Uterus (tissue), 2 donors: Measurements from ENCODE around the gene TMEM181.

Experiments
- POLR2A ChIP-seq, 2 donors: fragments of 450-650 bp; IDR thresholded peaks; one replicate each; pipeline ENCODE4 v1.6.1; 2016; ENCODE audit warnings: antibody characterized with exemption in 2 of 2, mild to moderate bottlenecking in 1 of 2, moderate library complexity in 1 of 2
- TF ChIP-seq, protein P1 (sequence below), 4 experiments: fragments of 200-600 bp in 2 of 4; fragments of 450-650 bp in 2 of 4; sonication (generic) in 2 of 4; IDR thresholded peaks; one replicate each; pipeline ENCODE4 v1.5.1; 2016 to 2019; ENCODE audit warnings: antibody characterized with exemption in 4 of 4, mild to moderate bottlenecking in 2 of 4, moderate library complexity in 1 of 4

DNA sequence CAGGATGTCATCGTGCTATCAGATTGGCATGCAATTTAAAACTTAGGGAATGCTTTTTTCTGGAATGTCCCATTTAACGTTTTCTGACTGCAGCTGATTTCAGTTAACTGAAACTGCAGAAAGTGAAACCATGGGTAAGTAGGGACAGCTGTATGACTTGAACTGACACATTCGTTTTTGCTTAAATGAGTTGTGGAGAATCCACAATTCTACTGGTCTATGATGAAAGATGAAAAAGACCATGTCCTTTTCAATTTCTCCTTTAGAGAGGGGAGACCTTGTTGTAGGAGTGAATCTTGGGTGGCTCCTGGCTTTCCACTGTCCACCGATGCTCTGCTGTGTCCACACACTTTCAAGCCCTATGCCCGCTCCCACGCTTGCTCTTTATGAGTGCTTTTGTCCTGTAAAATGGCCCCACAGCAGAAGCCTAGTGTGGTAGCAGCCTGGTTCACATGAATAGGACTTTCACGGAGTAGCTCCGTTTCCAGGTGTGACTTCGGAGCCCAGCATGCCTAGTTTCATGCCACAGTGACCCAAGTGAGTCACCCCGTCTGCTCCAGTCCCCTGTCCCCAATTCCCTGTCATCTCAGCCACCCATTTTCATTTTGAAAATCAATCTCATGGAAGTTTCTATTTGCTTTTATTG is 62.8 kb downstream of the TMEM181 start:
- TF ChIP-seq, protein P1, sequence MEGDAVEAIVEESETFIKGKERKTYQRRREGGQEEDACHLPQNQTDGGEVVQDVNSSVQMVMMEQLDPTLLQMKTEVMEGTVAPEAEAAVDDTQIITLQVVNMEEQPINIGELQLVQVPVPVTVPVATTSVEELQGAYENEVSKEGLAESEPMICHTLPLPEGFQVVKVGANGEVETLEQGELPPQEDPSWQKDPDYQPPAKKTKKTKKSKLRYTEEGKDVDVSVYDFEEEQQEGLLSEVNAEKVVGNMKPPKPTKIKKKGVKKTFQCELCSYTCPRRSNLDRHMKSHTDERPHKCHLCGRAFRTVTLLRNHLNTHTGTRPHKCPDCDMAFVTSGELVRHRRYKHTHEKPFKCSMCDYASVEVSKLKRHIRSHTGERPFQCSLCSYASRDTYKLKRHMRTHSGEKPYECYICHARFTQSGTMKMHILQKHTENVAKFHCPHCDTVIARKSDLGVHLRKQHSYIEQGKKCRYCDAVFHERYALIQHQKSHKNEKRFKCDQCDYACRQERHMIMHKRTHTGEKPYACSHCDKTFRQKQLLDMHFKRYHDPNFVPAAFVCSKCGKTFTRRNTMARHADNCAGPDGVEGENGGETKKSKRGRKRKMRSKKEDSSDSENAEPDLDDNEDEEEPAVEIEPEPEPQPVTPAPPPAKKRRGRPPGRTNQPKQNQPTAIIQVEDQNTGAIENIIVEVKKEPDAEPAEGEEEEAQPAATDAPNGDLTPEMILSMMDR (IDR thresholded peaks at IDR 0.05) = no peak
- no peak for TF ChIP-seq POLR2A (IDR thresholded peaks at IDR 0.05)
